Measurements from ENCODE around the gene PDIA4.

The PDIA4 gene

GRCh38 chr7:149007146-149007545, 21.2 kb downstream of the PDIA4 start:
- Histone ChIP-seq H3K4me1 (no peaks in the 10 kb centered on the region), H3K4me3 (ENCODE audit: low read depth, low read length) (no peak overlapping the region), H3K36me3 (peaks cover 91% of the 10 kb centered on the region), H3K27me3 (no peaks in the 10 kb centered on the region), H3K9me3 (no peaks in the 10 kb centered on the region)
- DNase-seq = no peak
- no peak for TF ChIP-seq CTCF (IDR thresholded peaks at IDR 0.05; ENCODE audit: low read depth, low read length)

GRCh38 chr7:149006345-149006725, 22.0 kb downstream of the PDIA4 start:
- no peak overlapping the region for H3K4me3 ChIP-seq (ENCODE audit: low read depth, low read length)

GRCh38 chr7:149005427-149006344, 22.6 kb downstream of the PDIA4 start:
- no peaks in the 10 kb centered on the region for H3K4me1 ChIP-seq

More at GRCh38 chr7:149006345-149006725, 22.0 kb downstream of the PDIA4 start:
- no peak for TF ChIP-seq CTCF (IDR thresholded peaks at IDR 0.05; ENCODE audit: low read depth, low read length)
- peaks cover 83% of the 10 kb centered on the region for H3K36me3 ChIP-seq
- H3K27me3 ChIP-seq = no peaks in the 10 kb centered on the region
- no peaks in the 10 kb centered on the region for H3K4me1 ChIP-seq
- H3K9me3 ChIP-seq = no peaks in the 10 kb centered on the region
- no peak for DNase-seq

GRCh38 chr7:149004405-149005370, 23.6 kb downstream of the PDIA4 start:
- DNase-seq = no peak
- H3K4me3 ChIP-seq (ENCODE audit: low read depth, low read length) = no peak overlapping the region
- H3K9me3 ChIP-seq = no peaks in the 10 kb centered on the region
- peaks cover 67% of the 10 kb centered on the region for H3K36me3 ChIP-seq
- TF ChIP-seq CTCF (IDR thresholded peaks at IDR 0.05; ENCODE audit: low read depth, low read length) = no peak
- H3K4me1 ChIP-seq = no peaks in the 10 kb centered on the region
- H3K27me3 ChIP-seq = no peaks in the 10 kb centered on the region

More at GRCh38 chr7:149005427-149006344, 22.6 kb downstream of the PDIA4 start:
- no peak overlapping the region for H3K4me3 ChIP-seq (ENCODE audit: low read depth, low read length)
- peak; percentile 81 for TF ChIP-seq CTCF (IDR thresholded peaks at IDR 0.05; ENCODE audit: low read depth, low read length)
- H3K27me3 ChIP-seq = no peaks in the 10 kb centered on the region
- DNase-seq = peak; percentile 90
- H3K36me3 ChIP-seq = peaks cover 77% of the 10 kb centered on the region
- H3K9me3 ChIP-seq = no peaks in the 10 kb centered on the region

- H3K9me3 ChIP-seq = no peaks in the 10 kb centered on the region
- no peaks in the 10 kb centered on the region for H3K4me1 ChIP-seq
- no peak for TF ChIP-seq CTCF (IDR thresholded peaks at IDR 0.05; ENCODE audit: low read depth, low read length)
- DNase-seq = no peak
- no peak overlapping the region for H3K4me3 ChIP-seq (ENCODE audit: low read depth, low read length)
- H3K36me3 ChIP-seq = peaks cover 58% of the 10 kb centered on the region
- H3K27me3 ChIP-seq = no peaks in the 10 kb centered on the region
Observed at GRCh38 chr7:149003560-149004305, 24.6 kb downstream of the PDIA4 start.

All from BE2C (cell line).